DOHH2 (cell line): ENCODE measurements around the gene CDC26.
A peak's percentile ranks its signal among the peaks of the same experiment; 100 is the strongest.

Experiments
- H3F3A ChIP-seq: fragments of 200-600 bp; sonication (generic), shearing (Covaris generic); 2 replicates; pipeline ENCODE4 v1.6.0; 2016; ENCODE audit warnings: antibody characterized with exemption, mild to moderate bottlenecking; ENCODE audit not compliant: control insufficient read depth, insufficient read depth
- H3K27ac ChIP-seq: fragments of 200-600 bp; sonication (generic); 2 replicates; pipeline ENCODE4 v1.5.1; 2014; ENCODE audit warnings: low read depth, mild to moderate bottlenecking, low read length, moderate library complexity
- H3K27me3 ChIP-seq: fragments of 200-600 bp; sonication (generic); 2 replicates; pipeline ENCODE4 v1.6.1; 2014; ENCODE audit warnings: mild to moderate bottlenecking, low read length, mixed read lengths; ENCODE audit not compliant: control insufficient read depth
- H3K36me3 ChIP-seq: fragments of 200-600 bp; sonication (generic); 2 replicates; pipeline ENCODE4 v1.6.1; 2014; ENCODE audit warnings: mild to moderate bottlenecking, low read length, moderate library complexity, mixed read lengths; ENCODE audit not compliant: control insufficient read depth
- H3K4me1 ChIP-seq: fragments of 200-600 bp; sonication (generic); 2 replicates; pipeline ENCODE4 v1.6.1; 2014; ENCODE audit warnings: mild to moderate bottlenecking, low read length, mixed read lengths; ENCODE audit not compliant: control insufficient read depth
- H3K4me2 ChIP-seq: fragments of 200-600 bp; sonication (generic); 2 replicates; pipeline ENCODE4 v1.6.0; 2014; ENCODE audit warnings: mild to moderate bottlenecking, low read length, moderate library complexity
- H3K4me3 ChIP-seq: fragments of 200-600 bp; sonication (generic); 2 replicates; pipeline ENCODE4 v1.5.1; 2014; ENCODE audit warnings: mild to moderate bottlenecking, low read length, mixed read lengths
- H3K79me2 ChIP-seq: fragments of 200-600 bp; sonication (generic); 2 replicates; pipeline ENCODE4 v1.6.1; 2014; ENCODE audit warnings: mild to moderate bottlenecking, low read length, mixed read lengths; ENCODE audit not compliant: control insufficient read depth
- H3K9me2 ChIP-seq: fragments of 200-600 bp; sonication (generic); replicated peaks from 2 replicates; pipeline ENCODE4 v1.6.1; 2014; ENCODE audit warnings: mild to moderate bottlenecking, low read length, mixed read lengths; ENCODE audit not compliant: control insufficient read depth
- H3K9me3 ChIP-seq: fragments of 200-600 bp; sonication (generic); 2 replicates; pipeline ENCODE4 v1.6.1; 2014; ENCODE audit warnings: antibody characterized with exemption, low read length, mixed read lengths; ENCODE audit not compliant: control insufficient read depth, insufficient read depth
- H4K20me1 ChIP-seq: fragments of 200-600 bp; sonication (generic); 2 replicates; pipeline ENCODE4 v1.6.0; 2014; ENCODE audit warnings: low read depth, mild to moderate bottlenecking, antibody characterized with exemption, low read length, moderate library complexity; ENCODE audit not compliant: control insufficient read depth, insufficient read depth
- EZH2phosphoT487 ChIP-seq: fragments of 200-600 bp; sonication (generic); IDR thresholded peaks from 2 replicates; pipeline ENCODE4 v1.6.1; 2017; ENCODE audit warnings: borderline replicate concordance, mild to moderate bottlenecking, antibody characterized with exemption, low read length, moderate library complexity, mixed read lengths
- TF ChIP-seq, protein P1 (sequence below): fragments of 200-600 bp; sonication (generic); IDR thresholded peaks from one replicate; pipeline ENCODE4 v1.5.1; 2014; ENCODE audit warnings: antibody characterized with exemption, mild to moderate bottlenecking, low read depth, low read length; ENCODE audit not compliant: poor library complexity, severe bottlenecking

CDC26 gene

DNA sequence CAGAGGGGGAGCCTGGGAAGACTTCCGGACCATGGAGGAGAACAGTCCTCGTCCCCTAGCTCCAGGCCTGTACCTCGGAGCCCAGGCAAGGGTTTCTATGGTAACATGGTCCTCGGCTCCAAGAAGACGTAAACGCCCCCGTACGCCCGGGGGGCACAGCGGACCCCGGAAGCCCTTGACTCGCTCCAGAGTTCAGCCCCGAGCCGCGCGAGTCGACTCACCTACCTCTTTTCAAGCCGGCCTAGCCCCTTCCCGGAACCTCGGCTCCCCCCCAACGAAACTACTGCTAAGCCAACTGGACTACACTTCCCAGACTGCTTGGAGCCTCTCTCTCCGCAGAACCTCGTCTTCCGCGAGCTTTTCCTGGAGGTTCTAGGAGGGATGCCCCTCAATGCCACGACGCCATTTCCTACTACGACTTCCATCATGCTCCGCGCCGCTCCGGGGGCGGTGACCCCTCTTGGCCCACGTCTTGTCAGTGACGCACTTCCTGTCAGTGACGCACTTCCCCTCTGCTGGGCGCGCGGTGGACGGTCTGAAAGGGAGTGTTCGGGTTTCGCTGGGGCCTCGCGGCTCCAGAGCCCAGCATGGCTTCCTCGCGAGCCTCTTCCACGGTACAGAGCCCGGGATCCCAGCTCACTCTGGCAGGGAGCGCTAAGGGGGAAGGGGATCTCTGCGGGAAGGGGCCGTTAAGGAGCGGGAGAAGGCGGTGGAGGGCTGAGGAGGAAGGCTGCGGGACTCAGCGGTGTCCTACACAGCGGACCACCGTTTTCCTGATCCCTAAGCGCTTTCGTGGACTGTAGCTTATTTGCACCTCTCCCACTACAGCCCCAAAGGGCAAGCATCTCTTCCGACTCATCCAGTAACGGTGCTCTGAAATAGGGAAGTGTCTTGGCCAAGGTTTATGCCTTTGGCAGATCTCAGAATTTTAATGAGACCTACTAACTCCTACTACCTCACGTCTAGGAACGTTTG, at the start of gene CDC26, which contains the start of gene PRPF4:
CDC26 (minus strand) TSS at position 416 of the 975 bp plus-strand sequence. CDS start 3,065 bp downstream, outside the sequence.
PRPF4 (plus strand) TSS at position 502 of the 975 bp plus-strand sequence; CDS start at position 588, 86 bp downstream.
- H4K20me1 ChIP-seq = no peaks in the 10 kb centered on the region
- H3K4me2 ChIP-seq = peak within 1 kb of the TSS; percentile 78
- peak within 1 kb of the TSS; percentile 95 for H3K4me3 ChIP-seq
- H3K36me3 ChIP-seq = peaks cover 75% of the 10 kb centered on the region
- no peaks in the 10 kb centered on the region for H3K27me3 ChIP-seq
- TF ChIP-seq, protein P1, sequence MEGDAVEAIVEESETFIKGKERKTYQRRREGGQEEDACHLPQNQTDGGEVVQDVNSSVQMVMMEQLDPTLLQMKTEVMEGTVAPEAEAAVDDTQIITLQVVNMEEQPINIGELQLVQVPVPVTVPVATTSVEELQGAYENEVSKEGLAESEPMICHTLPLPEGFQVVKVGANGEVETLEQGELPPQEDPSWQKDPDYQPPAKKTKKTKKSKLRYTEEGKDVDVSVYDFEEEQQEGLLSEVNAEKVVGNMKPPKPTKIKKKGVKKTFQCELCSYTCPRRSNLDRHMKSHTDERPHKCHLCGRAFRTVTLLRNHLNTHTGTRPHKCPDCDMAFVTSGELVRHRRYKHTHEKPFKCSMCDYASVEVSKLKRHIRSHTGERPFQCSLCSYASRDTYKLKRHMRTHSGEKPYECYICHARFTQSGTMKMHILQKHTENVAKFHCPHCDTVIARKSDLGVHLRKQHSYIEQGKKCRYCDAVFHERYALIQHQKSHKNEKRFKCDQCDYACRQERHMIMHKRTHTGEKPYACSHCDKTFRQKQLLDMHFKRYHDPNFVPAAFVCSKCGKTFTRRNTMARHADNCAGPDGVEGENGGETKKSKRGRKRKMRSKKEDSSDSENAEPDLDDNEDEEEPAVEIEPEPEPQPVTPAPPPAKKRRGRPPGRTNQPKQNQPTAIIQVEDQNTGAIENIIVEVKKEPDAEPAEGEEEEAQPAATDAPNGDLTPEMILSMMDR = no peak
- TF ChIP-seq EZH2phosphoT487 = no peak
- no peaks in the 10 kb centered on the region for H3K9me2 ChIP-seq
- H3K4me1 ChIP-seq = peaks cover 18% of the 10 kb centered on the region
- H3K9me3 ChIP-seq = no peaks in the 10 kb centered on the region
- peaks cover 65% of the 10 kb centered on the region for H3K79me2 ChIP-seq
- H3F3A ChIP-seq = peaks cover 3% of the 10 kb centered on the region; the same call in 1 of the 2 replicates
- H3K27ac ChIP-seq = peak within 1 kb of the TSS; percentile 44

DNA sequence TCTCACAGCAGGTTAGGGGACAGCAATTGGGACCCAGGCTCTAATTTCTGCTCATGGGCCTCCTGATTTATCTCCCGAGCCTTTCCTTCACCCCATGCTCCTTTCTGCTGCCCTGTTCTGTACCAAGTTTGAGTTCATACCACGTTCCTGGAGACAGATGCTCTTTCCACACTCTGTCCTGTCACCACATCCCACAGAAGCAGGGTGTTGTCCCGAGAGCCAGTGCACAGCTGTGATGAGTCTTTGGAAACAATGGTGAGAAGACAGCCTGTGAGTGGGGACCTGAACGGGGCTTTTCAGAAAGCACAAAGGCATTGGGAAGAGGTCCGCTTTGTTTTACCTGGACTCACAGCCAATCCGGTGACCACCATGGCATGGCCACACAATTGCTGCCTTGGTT, 47.3 kb upstream of the CDC26 start:
- H3K27ac ChIP-seq = no peak overlapping the region
- H3F3A ChIP-seq = no peaks in the 10 kb centered on the region
- peaks cover 22% of the 10 kb centered on the region for H3K27me3 ChIP-seq
- no peak overlapping the region for H3K4me2 ChIP-seq
- H3K9me2 ChIP-seq = no peaks in the 10 kb centered on the region
- TF ChIP-seq EZH2phosphoT487 = no peak
- TF ChIP-seq, protein P1 = no peak
- H3K9me3 ChIP-seq = no peaks in the 10 kb centered on the region
- no peaks in the 10 kb centered on the region for H3K36me3 ChIP-seq
- no peaks in the 10 kb centered on the region for H3K79me2 ChIP-seq
- no peaks in the 10 kb centered on the region for H4K20me1 ChIP-seq
- no peak overlapping the region for H3K4me3 ChIP-seq
- no peaks in the 10 kb centered on the region for H3K4me1 ChIP-seq

DNA sequence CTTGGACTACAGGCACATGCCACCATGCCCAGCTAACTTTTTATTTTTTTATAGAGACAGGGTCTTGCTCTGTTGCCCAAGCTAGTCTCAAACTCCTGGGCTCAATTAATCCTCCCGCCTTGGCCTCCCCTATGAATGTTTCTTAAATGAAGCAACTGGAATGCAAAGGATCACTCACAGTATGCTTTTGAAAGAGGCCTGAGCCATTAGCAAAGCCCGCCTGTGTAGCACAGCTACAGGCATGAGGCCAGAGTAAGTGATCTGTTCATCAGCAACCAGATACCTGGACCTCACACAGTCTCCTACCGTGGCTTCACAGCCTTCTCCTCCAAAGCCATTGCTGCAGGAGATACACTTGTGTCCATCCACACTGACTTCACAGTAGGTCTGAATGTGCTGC, 44.7 kb upstream of the CDC26 start:
- Histone ChIP-seq H3K79me2 (no peaks in the 10 kb centered on the region), H3F3A (no peaks in the 10 kb centered on the region), H3K4me1 (no peaks in the 10 kb centered on the region), H4K20me1 (no peaks in the 10 kb centered on the region), H3K9me3 (no peaks in the 10 kb centered on the region), H3K4me3 (no peak overlapping the region), H3K36me3 (no peaks in the 10 kb centered on the region), H3K27ac (no peak overlapping the region), H3K4me2 (no peak overlapping the region), H3K27me3 (peaks cover 30% of the 10 kb centered on the region), H3K9me2 (no peaks in the 10 kb centered on the region)
- TF ChIP-seq EZH2phosphoT487 = no peak
- TF ChIP-seq, protein P1 = no peak
